Stimulated activated CD4-positive, alpha-beta T cell treated with anti-CD3 and anti-CD28 coated beads, Interleukin-12 subunit alpha, Interleukin-12 subunit beta, amount 100 ng/mL, for 4 hours (primary cell): ENCODE data around the gene UBE2G2.

Experiments used
- DNase-seq: peaks from one replicate; pipeline ENCODE4 v3.0.0-alpha.2; 2020

The UBE2G2 gene

GRCh38 chr21:44723177-44724131, 78.2 kb downstream of the UBE2G2 start:
- no peak for DNase-seq

- no peak for DNase-seq
Measured at GRCh38 chr21:44722731-44723130, 78.9 kb downstream of the UBE2G2 start.

GRCh38 chr21:44720170-44720569, 81.5 kb downstream of the UBE2G2 start:
- DNase-seq: no peak
